ACC112 (cell line): Measurements from ENCODE around the gene POGK.
A peak's percentile ranks its signal among the peaks of the same experiment; 100 is the strongest.

Experiments
- H2AFZ ChIP-seq: fragments of 200-600 bp; sonication (generic); one replicate; pipeline ENCODE4 v1.6.0; 2017; ENCODE audit warnings: antibody characterized with exemption, low read length; ENCODE audit not compliant: unreplicated experiment
- H3K27ac ChIP-seq: fragments of 200-600 bp; sonication (generic); 2 replicates; pipeline ENCODE4 v1.5.1; 2014; ENCODE audit warnings: low read depth, mild to moderate bottlenecking, antibody characterized with exemption, low read length, moderate library complexity
- H3K27me3 ChIP-seq: fragments of 200-600 bp; sonication (generic); 2 replicates; pipeline ENCODE4 v1.6.1; 2014; ENCODE audit warnings: mild to moderate bottlenecking, antibody characterized with exemption, low read length, moderate library complexity, mixed read lengths; ENCODE audit not compliant: insufficient read depth
- H3K36me3 ChIP-seq: fragments of 200-600 bp; sonication (generic); 2 replicates; pipeline ENCODE4 v1.6.1; 2016; ENCODE audit warnings: mild to moderate bottlenecking, antibody characterized with exemption, low read length, moderate library complexity, mixed read lengths; ENCODE audit not compliant: insufficient read depth
- H3K4me1 ChIP-seq: fragments of 200-600 bp; sonication (generic); one replicate; pipeline ENCODE4 v1.6.1; 2016; ENCODE audit warnings: low read length, mixed read lengths; ENCODE audit not compliant: insufficient read depth, unreplicated experiment, control insufficient read depth
- H3K4me3 ChIP-seq: fragments of 200-600 bp; sonication (generic); 2 replicates; pipeline ENCODE4 v1.5.1; 2014; ENCODE audit warnings: mild to moderate bottlenecking, low read depth, low read length
- H3K79me2 ChIP-seq: fragments of 200-600 bp; sonication (generic); one replicate; pipeline ENCODE4 v1.6.0; 2016; ENCODE audit warnings: low read length; ENCODE audit not compliant: control insufficient read depth, unreplicated experiment, insufficient read depth

Gene POGK

GRCh38 chr1:166836733-166837132 lies 2.5 kb upstream of the POGK start:
- Histone ChIP-seq H3K27ac (no peak overlapping the region), H3K4me3 (no peak overlapping the region), H3K4me1 (peaks cover 22% of the 10 kb centered on the region), H2AFZ (no peak overlapping the region), H3K36me3 (peaks cover 7% of the 10 kb centered on the region; the same call in 1 of the 2 replicates), H3K27me3 (peaks cover 31% of the 10 kb centered on the region), H3K79me2 (peaks cover 18% of the 10 kb centered on the region)

- peaks cover 38% of the 10 kb centered on the region for H3K4me1 ChIP-seq
- H3K36me3 ChIP-seq = peaks cover 20% of the 10 kb centered on the region
- peak overlapping the region; percentile 84 for H3K4me3 ChIP-seq
- H3K27me3 ChIP-seq = peaks cover under 1% of the 10 kb centered on the region; the same call in 1 of the 2 replicates
- H3K27ac ChIP-seq = peak overlapping the region; percentile 62; the same call in 1 of the 2 replicates
- peak overlapping the region; percentile 64 for H2AFZ ChIP-seq
- peaks cover 36% of the 10 kb centered on the region for H3K79me2 ChIP-seq
Observed at GRCh38 chr1:166839600-166840308, 479 bp downstream of the POGK start.

- Histone ChIP-seq H3K4me1 (peaks cover 39% of the 10 kb centered on the region), H3K27me3 (no peaks in the 10 kb centered on the region), H2AFZ (peak overlapping the region; percentile 64), H3K36me3 (peaks cover 20% of the 10 kb centered on the region), H3K27ac (no peak overlapping the region), H3K4me3 (peak overlapping the region; percentile 80), H3K79me2 (peaks cover 37% of the 10 kb centered on the region)
Observed at GRCh38 chr1:166840309-166841274, 1.3 kb downstream of the POGK start.

GRCh38 chr1:166843322-166843721 lies 4.0 kb downstream of the POGK start:
- Histone ChIP-seq H3K36me3 (peaks cover 36% of the 10 kb centered on the region), H3K4me3 (no peak overlapping the region), H3K4me1 (peaks cover 33% of the 10 kb centered on the region), H3K27me3 (no peaks in the 10 kb centered on the region), H2AFZ (no peak overlapping the region), H3K27ac (no peak overlapping the region), H3K79me2 (peaks cover 46% of the 10 kb centered on the region)

GRCh38 chr1:166843769-166844596 lies 4.7 kb downstream of the POGK start:
- H3K27ac ChIP-seq = peak overlapping the region; percentile 35
- peaks cover 28% of the 10 kb centered on the region for H3K4me1 ChIP-seq
- no peak overlapping the region for H2AFZ ChIP-seq
- no peak overlapping the region for H3K4me3 ChIP-seq
- peaks cover 42% of the 10 kb centered on the region for H3K36me3 ChIP-seq
- H3K27me3 ChIP-seq = no peaks in the 10 kb centered on the region
- H3K79me2 ChIP-seq = peaks cover 46% of the 10 kb centered on the region

GRCh38 chr1:166844791-166845190 lies 5.5 kb downstream of the POGK start:
- H3K36me3 ChIP-seq = peaks cover 49% of the 10 kb centered on the region
- H3K4me1 ChIP-seq = peaks cover 28% of the 10 kb centered on the region
- peak overlapping the region; percentile 35 for H3K27ac ChIP-seq
- H3K27me3 ChIP-seq = no peaks in the 10 kb centered on the region
- peaks cover 50% of the 10 kb centered on the region for H3K79me2 ChIP-seq
- no peak overlapping the region for H3K4me3 ChIP-seq
- no peak overlapping the region for H2AFZ ChIP-seq

- no peak overlapping the region for H3K27ac ChIP-seq
- H3K4me1 ChIP-seq = peaks cover 10% of the 10 kb centered on the region
- no peak overlapping the region for H3K4me3 ChIP-seq
- no peaks in the 10 kb centered on the region for H3K27me3 ChIP-seq
- H2AFZ ChIP-seq = no peak overlapping the region
- peaks cover 47% of the 10 kb centered on the region for H3K36me3 ChIP-seq
- peaks cover 31% of the 10 kb centered on the region for H3K79me2 ChIP-seq
Observed at GRCh38 chr1:166848193-166848592, 8.9 kb downstream of the POGK start.

GRCh38 chr1:166849135-166849534 lies 9.9 kb downstream of the POGK start:
- Histone ChIP-seq H3K27me3 (no peaks in the 10 kb centered on the region), H3K4me3 (no peak overlapping the region), H3K79me2 (peaks cover 25% of the 10 kb centered on the region), H3K4me1 (peaks cover 5% of the 10 kb centered on the region), H3K36me3 (peaks cover 45% of the 10 kb centered on the region), H3K27ac (no peak overlapping the region), H2AFZ (no peak overlapping the region)

GRCh38 chr1:166852918-166853317 lies 13.6 kb downstream of the POGK start:
- Histone ChIP-seq H3K4me1 (no peaks in the 10 kb centered on the region), H3K79me2 (peaks cover 11% of the 10 kb centered on the region), H3K27me3 (no peaks in the 10 kb centered on the region), H3K4me3 (no peak overlapping the region), H2AFZ (no peak overlapping the region), H3K36me3 (peaks cover 45% of the 10 kb centered on the region), H3K27ac (no peak overlapping the region)

- H3K4me1 ChIP-seq = no peaks in the 10 kb centered on the region
- no peak overlapping the region for H2AFZ ChIP-seq
- no peak overlapping the region for H3K27ac ChIP-seq
- peaks cover 28% of the 10 kb centered on the region for H3K36me3 ChIP-seq
- H3K79me2 ChIP-seq = peaks cover under 1% of the 10 kb centered on the region
- H3K27me3 ChIP-seq = no peaks in the 10 kb centered on the region
- H3K4me3 ChIP-seq = no peak overlapping the region
Observed at GRCh38 chr1:166855558-166855957, 16.3 kb downstream of the POGK start.
